GM12878 (cell line): ENCODE data around the gene SMIM44. TPM values are rescaled to one million over a fixed set of nuclear protein-coding genes. Genes with fewer than 3 reads are reported as not detected.

Experiments used
- ATAC-seq: fragments of 200-7000 bp; cut with Tn5 transposase; 3 replicates; pipeline ENCODE4 v1.9.1; 2020; ENCODE audit warnings: mild to moderate bottlenecking, moderate library complexity
- BruUV-seq: library from RNA; stranded (reverse); fragments of 400-500 nt; replicated peaks from 2 replicates; lab custom pipeline; 2021; lab: Mats Ljungman, UMichigan
- CTCF ChIA-PET: fragments of 300-600 bp; sonication (Branson Sonifier 250); formaldehyde crosslinking; extraction: SDS; loops from one replicate; lab custom pipeline; 2021; ENCODE audit warnings: inconsistent platforms; lab: Yijun Ruan, JAX
- POLR2A ChIA-PET: fragments of 350-600 bp; formaldehyde crosslinking; extraction: SDS; loops from one replicate; lab custom pipeline; 2021; ENCODE audit warnings: inconsistent platforms; lab: Charles Lee
- RAD21 ChIA-PET: fragments of 300-600 bp; sonication (Branson Sonifier 250); formaldehyde crosslinking; loops from one replicate; lab custom pipeline; 2023; ENCODE audit warnings: antibody characterized with exemption; ENCODE audit not compliant: unreplicated experiment; lab: Charles Lee
- SMC1A ChIA-PET: fragments of 300-600 bp; sonication (Branson Sonifier 250); formaldehyde crosslinking; loops from one replicate; lab custom pipeline; 2023; ENCODE audit not compliant: unreplicated experiment, uncharacterized antibody; lab: Charles Lee
- DNase-seq: peaks from one replicate; pipeline ENCODE4 v3.0.0-alpha.2; 2011; ENCODE audit warnings: low read depth, low spot score
- FAIRE-seq: peaks from 3 replicates; lab custom pipeline; 2011; peaks lifted over from hg19 to GRCh38; lab: Jason Lieb, UNC
- H2AFZ ChIP-seq: 2 replicates; pipeline ENCODE4 v1.6.0; 2011; ENCODE audit warnings: low read depth, low read length, control low read depth; ENCODE audit not compliant: control insufficient read depth
- H3K27ac ChIP-seq: 2 replicates; pipeline ENCODE4 v1.5.1; 2011; ENCODE audit warnings: control low read depth; ENCODE audit not compliant: control insufficient read depth, insufficient read depth
- H3K27me3 ChIP-seq, 2 experiments: replicated peaks in 1 of 2; 2 replicates each; pipeline versions ENCODE4 v1.6.0 to v1.6.1; 2011; ENCODE audit warnings: low read length in 1 of 2; ENCODE audit not compliant: control insufficient read depth in 2 of 2, insufficient read depth in 2 of 2
- H3K36me3 ChIP-seq, 2 experiments: 2 replicates each; pipeline ENCODE4 v1.5.1; 2011; ENCODE audit warnings: low read length in 1 of 2; ENCODE audit not compliant: control insufficient read depth in 2 of 2, insufficient read depth in 2 of 2
- H3K4me1 ChIP-seq: 2 replicates; pipeline ENCODE4 v1.6.1; 2011; ENCODE audit warnings: mild to moderate bottlenecking, low read length, moderate library complexity, mixed read lengths; ENCODE audit not compliant: control insufficient read depth, insufficient read depth
- H3K4me2 ChIP-seq: 2 replicates; pipeline ENCODE4 v1.6.0; 2011; ENCODE audit warnings: control low read depth; ENCODE audit not compliant: control insufficient read depth, insufficient read depth
- H3K4me3 ChIP-seq: fragments of 200-600 bp; sonication (generic); 2 replicates; pipeline ENCODE4 v1.5.1; 2016
- H3K79me2 ChIP-seq: 2 replicates; pipeline ENCODE4 v1.6.0; 2011; ENCODE audit warnings: low read length; ENCODE audit not compliant: control insufficient read depth, insufficient read depth
- H3K9ac ChIP-seq: 2 replicates; pipeline ENCODE4 v1.8.0; 2011; ENCODE audit warnings: low read length, control low read depth, mixed read lengths; ENCODE audit not compliant: control insufficient read depth, insufficient read depth
- H3K9me3 ChIP-seq: replicated peaks from 3 replicates; pipeline ENCODE4 v1.5.1; 2011; ENCODE audit warnings: mild to moderate bottlenecking, low read length; ENCODE audit not compliant: control insufficient read depth, insufficient read depth
- H4K20me1 ChIP-seq: 2 replicates; pipeline ENCODE4 v1.6.0; 2011; ENCODE audit not compliant: control insufficient read depth, insufficient read depth
- BCL11A ChIP-seq: IDR thresholded peaks from 2 replicates; pipeline ENCODE4 v1.6.1; 2011; ENCODE audit warnings: low read depth, low read length
- IKZF2 ChIP-seq, 2 experiments: fragments of 450-650 bp; IDR thresholded peaks; 2 replicates each; pipeline ENCODE4 v1.6.1; 2017; ENCODE audit warnings: mild to moderate bottlenecking in 2 of 2, moderate library complexity in 2 of 2
- KLF5 ChIP-seq: fragments of 450-650 bp; IDR thresholded peaks from 2 replicates; pipeline ENCODE4 v1.6.1; 2014; ENCODE audit warnings: mild to moderate bottlenecking; ENCODE audit not compliant: partially characterized antibody
- NBN ChIP-seq: fragments of 450-650 bp; IDR thresholded peaks from 2 replicates; pipeline ENCODE4 v1.6.1; 2016
- NR2C2 ChIP-seq: IDR thresholded peaks from 2 replicates; pipeline ENCODE4 v1.6.1; 2011; ENCODE audit warnings: borderline replicate concordance, low read depth; ENCODE audit not compliant: control insufficient read depth, insufficient read length
- POLR2AphosphoS2 ChIP-seq: IDR thresholded peaks from 2 replicates; pipeline ENCODE4 v1.6.1; 2011; ENCODE audit warnings: low read depth, mild to moderate bottlenecking, low read length, improper control_type of control experiment, moderate library complexity
- RAD51 ChIP-seq: fragments of 450-650 bp; IDR thresholded peaks from 2 replicates; pipeline ENCODE4 v1.6.1; 2016; ENCODE audit warnings: moderate library complexity, mild to moderate bottlenecking, inconsistent platforms
- SMC3 ChIP-seq: IDR thresholded peaks from 2 replicates; pipeline ENCODE4 v1.6.1; 2011; ENCODE audit warnings: low read length, improper control_type of control experiment, borderline replicate concordance
- SPI1 ChIP-seq: IDR thresholded peaks from 2 replicates; pipeline ENCODE4 v1.6.1; 2011; ENCODE audit warnings: low read depth, mild to moderate bottlenecking, low read length, moderate library complexity, borderline replicate concordance; ENCODE audit not compliant: insufficient read depth
- STAT1 ChIP-seq: fragments of 450-650 bp; conservative IDR thresholded peaks from 2 replicates; pipeline ENCODE4 v1.6.1; 2014; ENCODE audit warnings: antibody characterized with exemption, mild to moderate bottlenecking
- SUPT20H ChIP-seq: IDR thresholded peaks from 2 replicates; pipeline ENCODE4 v1.6.1; 2011; ENCODE audit warnings: low read depth, mild to moderate bottlenecking, low read length, moderate library complexity, borderline replicate concordance; ENCODE audit not compliant: control insufficient read depth
- ZSCAN29 ChIP-seq: fragments of 450-650 bp; IDR thresholded peaks from 2 replicates; pipeline ENCODE4 v1.6.1; 2017; ENCODE audit warnings: mild to moderate bottlenecking, moderate library complexity
- ZZZ3 ChIP-seq: IDR thresholded peaks from 2 replicates; pipeline ENCODE4 v1.6.1; 2011; ENCODE audit warnings: low read depth; ENCODE audit not compliant: control insufficient read depth, insufficient read length
- WGBS: methylation state at CpG from one replicate; pipeline ENCODE4 v1.1.6; 2016; ENCODE audit warnings: low lambda C conversion rate; ENCODE audit not compliant: insufficient replicate concordance, insufficient coverage; ENCODE audit errors: missing lambda C conversion rate; 5-methylcytosine and 5-hydroxymethylcytosine counted together
- in situ Hi-C: fragments of 300-500 bp; cut with MboI; formaldehyde crosslinking; loops from 9 replicates; pipeline ENCODE4 v1.14.3; 2018; ENCODE audit warnings: mixed read lengths
- intact Hi-C: fragments of 100-400 bp; cut with micrococcal nuclease; formaldehyde crosslinking; loops from one replicate; pipeline ENCODE4 v1.14.2; 2022; ENCODE audit not compliant: unreplicated experiment
- polyA plus RNA-seq, 11 experiments: library from polyadenylated mRNA; depleted of rRNA in 4 of 11; unstranded in 6 of 11; stranded (reverse) in 5 of 11; fragments of >200 nt; fragmentation: Nextera tagmentation in 4 of 11; fragmentation: Illumina TruSeq in 1 of 11; extraction: Ambion mirVana in 4 of 11; extraction: Trizol in 1 of 11; gene quantifications; 1 replicate in 1 of 11; 2 replicates in 10 of 11; pipeline versions ENCODE4 v1.2.1 to v1.2.3, GENCODE V29; 2011 to 2016; ENCODE audit warnings: inconsistent platforms in 2 of 11, missing spikeins in 2 of 11, low read depth in 1 of 11
- total RNA-seq, 4 experiments: library from RNA; depleted of rRNA in 3 of 4; stranded (reverse); fragments of >200 nt in 3 of 4; fragmentation: Illumina TruSeq in 1 of 4; extraction: Trizol in 1 of 4; gene quantifications; 2 replicates each; pipeline versions ENCODE4 v1.2.1 to v1.2.3, GENCODE V29; 2013 to 2021
- TF ChIP-seq, protein P1 (sequence below): fragments of 450-650 bp; IDR thresholded peaks from 2 replicates; pipeline ENCODE4 v1.6.1; 2016; ENCODE audit warnings: mild to moderate bottlenecking
- TF ChIP-seq, protein P2 (sequence below): fragments of 450-650 bp; IDR thresholded peaks from 2 replicates; pipeline ENCODE4 v1.6.1; 2017; ENCODE audit warnings: mild to moderate bottlenecking
- TF ChIP-seq, protein P3 (sequence below): IDR thresholded peaks from 2 replicates; pipeline ENCODE4 v1.6.1; 2012; ENCODE audit warnings: improper control_type of control experiment, low read depth, low read length; ENCODE audit not compliant: insufficient replicate concordance
- TF ChIP-seq, protein P4 (sequence below): IDR thresholded peaks from 2 replicates; pipeline ENCODE4 v1.6.1; 2012; ENCODE audit warnings: low read depth, low read length, improper control_type of control experiment

The SMIM44 gene
- total and polyA plus RNA-seq, 10 of the 15 experiments (the other 5 are each of a cell fraction or from before 2014, with no cell fraction given) = not detected

DNA sequence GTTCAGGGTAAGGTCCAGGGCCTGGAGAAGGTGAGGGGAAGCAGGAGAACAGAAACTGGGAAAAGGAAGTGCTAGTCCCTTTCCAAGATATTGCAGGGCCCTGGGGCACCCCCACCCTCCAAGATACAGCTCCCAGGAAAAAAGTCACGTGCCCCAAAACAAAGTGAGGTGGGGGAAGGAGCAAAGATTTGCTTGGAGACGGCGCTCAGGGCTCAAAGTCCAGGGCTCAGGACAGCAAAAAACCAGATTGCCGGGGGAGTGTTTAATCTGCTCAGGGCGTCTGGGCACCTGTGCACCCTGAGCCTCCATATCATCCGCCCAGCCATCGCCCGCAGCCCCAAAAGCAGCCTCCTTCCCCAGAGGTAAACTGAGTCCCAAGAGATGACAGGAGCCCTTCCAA, 9.2 kb downstream of the SMIM44 start:
- H3K4me3 ChIP-seq = no peak overlapping the region
- intact Hi-C loops = no loop called here
- peaks cover 2% of the 10 kb centered on the region; the same call in 1 of the 2 replicates for H4K20me1 ChIP-seq
- no peaks in the 10 kb centered on the region for H3K27me3 ChIP-seq
- no peaks in the 10 kb centered on the region for H3K36me3 ChIP-seq
- 59% methylated on average over 8 of the region's 8 CpGs for WGBS
- H2AFZ ChIP-seq = no peak overlapping the region
- H3K4me1 ChIP-seq = no peaks in the 10 kb centered on the region
- BruUV-seq = no TSS peak
- ChIA-PET CTCF (interaction anchor here (0.7 to 1.8 kb wide), 2 partner anchors 35 to 144 kb away, joined by 3 to 6 read pairs; no protein-coding TSS in a partner anchor), POLR2A (no interaction called here)
- no peak overlapping the region for H3K9ac ChIP-seq
- no peaks in the 10 kb centered on the region for H3K79me2 ChIP-seq
- TF ChIP-seq KLF5 = no peak
- TF ChIP-seq SUPT20H = no peak
- TF ChIP-seq SPI1 = no peak
- no peak for TF ChIP-seq NBN
- TF ChIP-seq, protein P1, sequence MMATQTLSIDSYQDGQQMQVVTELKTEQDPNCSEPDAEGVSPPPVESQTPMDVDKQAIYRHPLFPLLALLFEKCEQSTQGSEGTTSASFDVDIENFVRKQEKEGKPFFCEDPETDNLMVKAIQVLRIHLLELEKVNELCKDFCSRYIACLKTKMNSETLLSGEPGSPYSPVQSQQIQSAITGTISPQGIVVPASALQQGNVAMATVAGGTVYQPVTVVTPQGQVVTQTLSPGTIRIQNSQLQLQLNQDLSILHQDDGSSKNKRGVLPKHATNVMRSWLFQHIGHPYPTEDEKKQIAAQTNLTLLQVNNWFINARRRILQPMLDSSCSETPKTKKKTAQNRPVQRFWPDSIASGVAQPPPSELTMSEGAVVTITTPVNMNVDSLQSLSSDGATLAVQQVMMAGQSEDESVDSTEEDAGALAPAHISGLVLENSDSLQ = no peak
- TF ChIP-seq NR2C2 = no peak
- no peak for TF ChIP-seq BCL11A
- no peak for TF ChIP-seq RAD51
- TF ChIP-seq IKZF2 (IDR thresholded peaks at IDR 0.05) = no peak
- TF ChIP-seq ZSCAN29 = no peak
- TF ChIP-seq SMC3 = no peak
- no peak for TF ChIP-seq STAT1
- TF ChIP-seq, protein P2, sequence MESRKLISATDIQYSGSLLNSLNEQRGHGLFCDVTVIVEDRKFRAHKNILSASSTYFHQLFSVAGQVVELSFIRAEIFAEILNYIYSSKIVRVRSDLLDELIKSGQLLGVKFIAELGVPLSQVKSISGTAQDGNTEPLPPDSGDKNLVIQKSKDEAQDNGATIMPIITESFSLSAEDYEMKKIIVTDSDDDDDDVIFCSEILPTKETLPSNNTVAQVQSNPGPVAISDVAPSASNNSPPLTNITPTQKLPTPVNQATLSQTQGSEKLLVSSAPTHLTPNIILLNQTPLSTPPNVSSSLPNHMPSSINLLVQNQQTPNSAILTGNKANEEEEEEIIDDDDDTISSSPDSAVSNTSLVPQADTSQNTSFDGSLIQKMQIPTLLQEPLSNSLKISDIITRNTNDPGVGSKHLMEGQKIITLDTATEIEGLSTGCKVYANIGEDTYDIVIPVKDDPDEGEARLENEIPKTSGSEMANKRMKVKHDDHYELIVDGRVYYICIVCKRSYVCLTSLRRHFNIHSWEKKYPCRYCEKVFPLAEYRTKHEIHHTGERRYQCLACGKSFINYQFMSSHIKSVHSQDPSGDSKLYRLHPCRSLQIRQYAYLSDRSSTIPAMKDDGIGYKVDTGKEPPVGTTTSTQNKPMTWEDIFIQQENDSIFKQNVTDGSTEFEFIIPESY = no peak
- TF ChIP-seq, protein P3, sequence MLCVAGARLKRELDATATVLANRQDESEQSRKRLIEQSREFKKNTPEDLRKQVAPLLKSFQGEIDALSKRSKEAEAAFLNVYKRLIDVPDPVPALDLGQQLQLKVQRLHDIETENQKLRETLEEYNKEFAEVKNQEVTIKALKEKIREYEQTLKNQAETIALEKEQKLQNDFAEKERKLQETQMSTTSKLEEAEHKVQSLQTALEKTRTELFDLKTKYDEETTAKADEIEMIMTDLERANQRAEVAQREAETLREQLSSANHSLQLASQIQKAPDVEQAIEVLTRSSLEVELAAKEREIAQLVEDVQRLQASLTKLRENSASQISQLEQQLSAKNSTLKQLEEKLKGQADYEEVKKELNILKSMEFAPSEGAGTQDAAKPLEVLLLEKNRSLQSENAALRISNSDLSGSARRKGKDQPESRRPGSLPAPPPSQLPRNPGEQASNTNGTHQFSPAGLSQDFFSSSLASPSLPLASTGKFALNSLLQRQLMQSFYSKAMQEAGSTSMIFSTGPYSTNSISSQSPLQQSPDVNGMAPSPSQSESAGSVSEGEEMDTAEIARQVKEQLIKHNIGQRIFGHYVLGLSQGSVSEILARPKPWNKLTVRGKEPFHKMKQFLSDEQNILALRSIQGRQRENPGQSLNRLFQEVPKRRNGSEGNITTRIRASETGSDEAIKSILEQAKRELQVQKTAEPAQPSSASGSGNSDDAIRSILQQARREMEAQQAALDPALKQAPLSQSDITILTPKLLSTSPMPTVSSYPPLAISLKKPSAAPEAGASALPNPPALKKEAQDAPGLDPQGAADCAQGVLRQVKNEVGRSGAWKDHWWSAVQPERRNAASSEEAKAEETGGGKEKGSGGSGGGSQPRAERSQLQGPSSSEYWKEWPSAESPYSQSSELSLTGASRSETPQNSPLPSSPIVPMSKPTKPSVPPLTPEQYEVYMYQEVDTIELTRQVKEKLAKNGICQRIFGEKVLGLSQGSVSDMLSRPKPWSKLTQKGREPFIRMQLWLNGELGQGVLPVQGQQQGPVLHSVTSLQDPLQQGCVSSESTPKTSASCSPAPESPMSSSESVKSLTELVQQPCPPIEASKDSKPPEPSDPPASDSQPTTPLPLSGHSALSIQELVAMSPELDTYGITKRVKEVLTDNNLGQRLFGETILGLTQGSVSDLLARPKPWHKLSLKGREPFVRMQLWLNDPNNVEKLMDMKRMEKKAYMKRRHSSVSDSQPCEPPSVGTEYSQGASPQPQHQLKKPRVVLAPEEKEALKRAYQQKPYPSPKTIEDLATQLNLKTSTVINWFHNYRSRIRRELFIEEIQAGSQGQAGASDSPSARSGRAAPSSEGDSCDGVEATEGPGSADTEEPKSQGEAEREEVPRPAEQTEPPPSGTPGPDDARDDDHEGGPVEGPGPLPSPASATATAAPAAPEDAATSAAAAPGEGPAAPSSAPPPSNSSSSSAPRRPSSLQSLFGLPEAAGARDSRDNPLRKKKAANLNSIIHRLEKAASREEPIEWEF = no peak
- TF ChIP-seq, protein P4, sequence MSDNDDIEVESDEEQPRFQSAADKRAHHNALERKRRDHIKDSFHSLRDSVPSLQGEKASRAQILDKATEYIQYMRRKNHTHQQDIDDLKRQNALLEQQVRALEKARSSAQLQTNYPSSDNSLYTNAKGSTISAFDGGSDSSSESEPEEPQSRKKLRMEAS = no peak
- TF ChIP-seq POLR2AphosphoS2 = no peak
- no peak for TF ChIP-seq ZZZ3
- TF ChIP-seq, all 136 proteins: peak for 0
- in situ Hi-C loops = loop anchor here (5.0 kb wide), 1 partner anchor 147 kb away; no protein-coding TSS in a partner anchor
- SMC1A ChIA-PET = no interaction called here
- RAD21 ChIA-PET = no interaction called here
- H3K4me2 ChIP-seq = no peak overlapping the region
- FAIRE-seq = no peak
- no peak for ATAC-seq
- no peak overlapping the region for H3K27ac ChIP-seq
- DNase-seq = no peak
- H3K9me3 ChIP-seq = no peaks in the 10 kb centered on the region; the same call in 2 of the 3 replicates
